Neural cell (in vitro differentiated cells): ENCODE results near the gene GART. TPM values are rescaled to one million over a fixed set of nuclear protein-coding genes. Genes with fewer than 3 reads are reported as not detected.

ENCODE experiments used
- H2AFZ ChIP-seq: fragments of 200-600, 300-800 bp; sonication (generic), shearing (Covaris generic); 2 replicates; pipeline ENCODE4 v1.6.0; 2014; ENCODE audit warnings: low read depth, mild to moderate bottlenecking, antibody characterized with exemption, low read length, moderate library complexity
- H3F3A ChIP-seq: fragments of 200-600 bp; shearing (Covaris generic); 2 replicates; pipeline ENCODE4 v1.6.1; 2016; ENCODE audit warnings: mild to moderate bottlenecking, moderate library complexity, mixed read lengths, antibody characterized with exemption, low read length; ENCODE audit not compliant: insufficient read depth, poor library complexity, severe bottlenecking
- H3K27ac ChIP-seq: fragments of 200-600, 300-800 bp; sonication (generic), shearing (Covaris generic); 2 replicates; pipeline ENCODE4 v1.5.1; 2014; ENCODE audit warnings: mild to moderate bottlenecking, low read length, moderate library complexity
- H3K27me3 ChIP-seq: fragments of 300-800, 200-600 bp; sonication (generic), shearing (Covaris generic); 2 replicates; pipeline ENCODE4 v1.6.0; 2014; ENCODE audit warnings: mild to moderate bottlenecking, low read depth, low read length, moderate library complexity; ENCODE audit not compliant: insufficient read depth
- H3K36me3 ChIP-seq: fragments of 300-800, 200-600 bp; sonication (generic), shearing (Covaris generic); 2 replicates; pipeline ENCODE4 v1.5.1; 2014; ENCODE audit warnings: mild to moderate bottlenecking, antibody characterized with exemption, low read length, moderate library complexity; ENCODE audit not compliant: insufficient read depth
- H3K4me2 ChIP-seq: fragments of 300-800, 200-600 bp; sonication (generic), shearing (Covaris generic); 2 replicates; pipeline ENCODE4 v1.6.0; 2014; ENCODE audit warnings: mild to moderate bottlenecking, low read length
- H3K4me3 ChIP-seq: fragments of 300-800, 200-600 bp; sonication (generic), shearing (Covaris generic); 2 replicates; pipeline ENCODE4 v1.5.1; 2014; ENCODE audit warnings: mild to moderate bottlenecking, low read length, moderate library complexity
- H3K79me2 ChIP-seq: fragments of 200-600 bp; shearing (Covaris generic); replicated peaks from 2 replicates; pipeline ENCODE4 v1.6.0; 2014; ENCODE audit warnings: mild to moderate bottlenecking, low read length, moderate library complexity; ENCODE audit not compliant: insufficient read depth
- H3K9ac ChIP-seq: fragments of 300-800, 200-600 bp; sonication (generic), shearing (Covaris generic); 2 replicates; pipeline ENCODE4 v1.6.1; 2016; ENCODE audit warnings: mild to moderate bottlenecking, low read length, mixed read lengths
- H3K9me2 ChIP-seq: fragments of 200-600 bp; shearing (Covaris generic); 2 replicates; pipeline ENCODE4 v1.6.1; 2016; ENCODE audit warnings: mild to moderate bottlenecking, low read length, mixed read lengths; ENCODE audit not compliant: insufficient read depth
- H3K9me3 ChIP-seq: fragments of 200-600, 300-800 bp; sonication (generic), shearing (Covaris generic); 2 replicates; pipeline ENCODE4 v1.6.1; 2016; ENCODE audit warnings: mild to moderate bottlenecking, mixed run types, low read length, moderate library complexity, mixed read lengths
- H4K20me1 ChIP-seq: fragments of 200-600 bp; shearing (Covaris generic); 2 replicates; pipeline ENCODE4 v1.6.1; 2016; ENCODE audit warnings: mild to moderate bottlenecking, mixed run types; ENCODE audit not compliant: insufficient read depth
- CTCF ChIP-seq: fragments of 450-650 bp; IDR thresholded peaks from 2 replicates; pipeline ENCODE4 v1.5.1; 2014; ENCODE audit warnings: antibody characterized with exemption, mild to moderate bottlenecking, moderate library complexity; ENCODE audit not compliant: poor library complexity, severe bottlenecking
- EP300 ChIP-seq: fragments of 450-650 bp; conservative IDR thresholded peaks from 2 replicates; pipeline ENCODE4 v1.6.1; 2014; ENCODE audit warnings: antibody characterized with exemption, mild to moderate bottlenecking, moderate library complexity; ENCODE audit not compliant: poor library complexity, severe bottlenecking
- EZH2 ChIP-seq: fragments of 200-600, 300-800 bp; shearing (Covaris generic), sonication (generic); IDR thresholded peaks from 2 replicates; pipeline ENCODE4 v1.6.1; 2014; ENCODE audit warnings: antibody characterized with exemption, low read length, borderline replicate concordance, mild to moderate bottlenecking; ENCODE audit not compliant: insufficient read depth, poor library complexity, severe bottlenecking
- MXI1 ChIP-seq: fragments of 450-650 bp; conservative IDR thresholded peaks from 2 replicates; pipeline ENCODE4 v1.6.1; 2014; ENCODE audit warnings: antibody characterized with exemption, mild to moderate bottlenecking; ENCODE audit not compliant: poor library complexity, severe bottlenecking
- POLR2AphosphoS5 ChIP-seq: IDR thresholded peaks from 2 replicates; pipeline ENCODE4 v1.6.1; 2012
- RAD21 ChIP-seq: fragments of 450-650 bp; conservative IDR thresholded peaks from 2 replicates; pipeline ENCODE4 v1.6.1; 2014; ENCODE audit warnings: antibody characterized with exemption, mild to moderate bottlenecking, moderate library complexity
- REST ChIP-seq: IDR thresholded peaks from 2 replicates; pipeline ENCODE4 v1.6.1; 2012; ENCODE audit warnings: borderline replicate concordance
- SMC3 ChIP-seq: fragments of 450-650 bp; conservative IDR thresholded peaks from 2 replicates; pipeline ENCODE4 v1.6.1; 2014; ENCODE audit warnings: antibody characterized with exemption, mild to moderate bottlenecking, moderate library complexity; ENCODE audit not compliant: poor library complexity
- TAF1 ChIP-seq: IDR thresholded peaks from 2 replicates; pipeline ENCODE4 v1.6.1; 2012; ENCODE audit warnings: low read depth
- polyA plus RNA-seq: library from polyadenylated mRNA; depleted of rRNA; stranded (reverse); fragments of >200 nt; gene quantifications from 2 replicates; pipeline ENCODE4 v1.2.3, GENCODE V29; 2014

Gene GART
- polyA plus RNA-seq, 1 donor from 2014 or later: 87.5 TPM

GRCh38 chr21:33522953-33523349 lies 19.0 kb downstream of the GART start:
- Histone ChIP-seq H3K36me3 (peaks cover 4% of the 10 kb centered on the region), H3F3A (no peaks in the 10 kb centered on the region)
- no peak for TF ChIP-seq RAD21
- no peak for TF ChIP-seq TAF1
- TF ChIP-seq EZH2: no peak
- no peak for TF ChIP-seq REST
- TF ChIP-seq CTCF: no peak
- TF ChIP-seq SMC3: no peak
- no peak for TF ChIP-seq EP300
- TF ChIP-seq MXI1: no peak
- no peak for TF ChIP-seq POLR2AphosphoS5

GRCh38 chr21:33522297-33522952 lies 19.5 kb downstream of the GART start:
- H3K27ac ChIP-seq: no peak overlapping the region
- H3K4me2 ChIP-seq: no peak overlapping the region
- H3K36me3 ChIP-seq: no peaks in the 10 kb centered on the region

More at GRCh38 chr21:33522953-33523349, 19.0 kb downstream of the GART start:
- H3K4me3 ChIP-seq: no peak overlapping the region
- H3K4me2 ChIP-seq: no peak overlapping the region
- H3K27ac ChIP-seq: no peak overlapping the region
- no peak overlapping the region for H3K9ac ChIP-seq
- H3K9me3 ChIP-seq: no peaks in the 10 kb centered on the region
- H3K9me2 ChIP-seq: no peaks in the 10 kb centered on the region
- H3K27me3 ChIP-seq: no peaks in the 10 kb centered on the region
- H4K20me1 ChIP-seq: no peaks in the 10 kb centered on the region
- no peaks in the 10 kb centered on the region for H3K79me2 ChIP-seq
- no peak overlapping the region for H2AFZ ChIP-seq

More at GRCh38 chr21:33522297-33522952, 19.5 kb downstream of the GART start:
- H3K9me2 ChIP-seq: no peaks in the 10 kb centered on the region
- no peaks in the 10 kb centered on the region for H3K79me2 ChIP-seq
- no peaks in the 10 kb centered on the region for H4K20me1 ChIP-seq
- H3K4me3 ChIP-seq: no peak overlapping the region
- H3K9me3 ChIP-seq: no peaks in the 10 kb centered on the region
- H3K9ac ChIP-seq: no peak overlapping the region
- H3K27me3 ChIP-seq: no peaks in the 10 kb centered on the region
- no peak for TF ChIP-seq MXI1
- TF ChIP-seq REST: no peak
- no peaks in the 10 kb centered on the region for H3F3A ChIP-seq
- no peak overlapping the region for H2AFZ ChIP-seq
